HG03520 (cell line): Measurements from ENCODE around the gene EPHX1.
"Not testable (repeated sequence)": the region's sequence is repeated elsewhere in the genome, so short reads cannot be mapped to it uniquely, and the experiment has no call there.

Experiments
- ATAC-seq: cut with Tn5 transposase; IDR thresholded peaks from one replicate; pipeline ENCODE4 v1.9.1; 2021; ENCODE audit warnings: mild to moderate bottlenecking, moderate library complexity; ENCODE audit not compliant: unreplicated experiment

EPHX1 gene

DNA sequence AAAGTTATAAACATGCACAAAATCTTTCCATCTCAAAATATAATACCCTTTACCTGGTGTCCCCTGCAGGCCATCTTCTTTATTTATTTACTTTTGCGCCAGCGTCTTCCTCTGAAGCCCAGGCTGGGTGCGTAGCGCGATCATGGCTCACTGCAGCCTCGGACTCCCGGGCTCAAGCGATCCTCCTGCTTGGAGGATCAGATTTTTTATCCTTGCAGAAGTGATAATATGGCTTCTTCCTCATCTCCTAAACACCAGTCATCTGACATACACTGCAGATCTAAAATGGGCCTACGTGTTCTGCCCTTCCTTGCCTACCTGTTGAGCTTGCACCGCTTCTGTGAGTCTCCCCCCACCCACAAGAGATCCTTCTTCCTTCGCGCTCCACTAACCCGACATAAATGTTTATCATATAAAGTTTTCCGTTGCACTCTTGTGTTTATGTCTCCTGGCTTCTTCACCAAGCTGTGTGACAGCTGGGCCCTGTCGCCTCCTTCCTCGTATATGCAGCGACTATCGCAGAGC lies 32.8 kb upstream of the EPHX1 start:
- ATAC-seq = peak; percentile 5

DNA sequence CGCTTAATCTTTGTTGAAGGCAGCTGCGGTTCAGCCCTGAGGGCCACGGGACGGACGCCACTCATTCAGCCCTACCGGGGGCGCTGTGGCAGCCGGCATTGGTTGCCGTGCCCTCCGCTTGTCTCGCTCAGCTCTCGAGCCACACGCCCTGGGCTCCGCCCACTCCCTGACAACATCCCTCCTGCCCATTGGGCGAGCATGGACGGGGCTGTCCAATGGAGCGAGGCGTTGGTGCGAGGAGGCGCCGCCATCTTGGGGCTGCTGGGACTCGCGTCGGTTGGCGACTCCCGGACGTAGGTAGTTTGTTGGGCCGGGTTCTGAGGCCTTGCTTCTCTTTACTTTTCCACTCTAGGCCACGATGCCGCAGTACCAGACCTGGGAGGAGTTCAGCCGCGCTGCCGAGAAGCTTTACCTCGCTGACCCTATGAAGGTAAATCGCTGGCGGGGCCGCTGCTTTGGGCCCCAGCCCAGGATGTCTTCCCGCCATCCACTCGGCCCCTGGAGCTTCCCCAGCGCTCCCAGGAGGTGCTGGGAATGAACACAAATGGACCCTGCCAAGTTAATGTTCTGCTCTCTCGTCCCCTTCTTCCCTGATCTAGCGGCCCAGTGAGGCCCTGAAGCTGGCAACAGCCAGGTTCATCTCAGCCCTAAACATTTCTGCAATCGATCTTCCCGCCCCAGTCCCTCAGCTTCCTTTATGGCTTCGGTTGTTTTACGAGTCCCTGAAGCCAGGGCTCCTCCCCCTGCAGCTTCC lies 32.2 kb upstream of the EPHX1 start, which contains the start of gene SRP9:
Gene SRP9, plus strand, starts transcription at position 244 of the 754 bp plus-strand sequence. Its CDS starts 115 bp downstream, at position 359.
- peak; percentile 99 for ATAC-seq

DNA sequence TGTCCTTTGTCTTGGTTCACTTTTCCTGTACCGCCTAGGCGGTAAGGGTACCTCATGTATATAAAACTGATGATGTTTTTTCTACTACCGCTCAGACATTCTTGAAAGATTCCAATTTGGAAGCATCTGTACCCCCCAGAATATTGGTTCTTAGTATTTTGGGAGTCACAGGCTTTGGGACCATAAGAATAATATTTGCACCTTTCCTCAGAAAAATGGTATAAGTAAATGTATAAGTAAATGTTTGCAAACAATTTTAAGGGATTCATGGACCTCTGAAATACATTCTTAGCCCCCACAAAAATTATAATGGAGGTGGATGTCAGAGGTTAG lies 31.6 kb upstream of the EPHX1 start:
- no peak for ATAC-seq

DNA sequence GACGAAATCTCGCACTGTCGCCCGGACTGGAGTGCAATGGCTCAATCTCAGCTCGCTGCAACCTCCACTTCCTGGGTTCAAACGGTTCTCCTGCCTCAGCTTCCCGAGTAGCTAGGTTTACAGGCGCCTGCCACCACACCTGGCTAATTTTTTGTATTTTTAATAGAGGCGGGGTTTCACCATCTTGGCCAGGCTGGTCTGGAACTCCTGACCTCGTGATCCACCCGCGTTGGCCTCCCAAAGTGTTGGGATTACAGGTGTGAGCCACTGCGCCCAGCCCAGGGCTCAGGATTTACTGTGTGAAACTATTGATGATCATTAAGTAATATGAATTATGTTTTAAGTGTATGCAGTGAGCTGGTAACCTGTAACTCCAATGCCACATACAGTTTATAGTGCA lies 30.8 kb upstream of the EPHX1 start:
- not testable (repeated sequence) for ATAC-seq

DNA sequence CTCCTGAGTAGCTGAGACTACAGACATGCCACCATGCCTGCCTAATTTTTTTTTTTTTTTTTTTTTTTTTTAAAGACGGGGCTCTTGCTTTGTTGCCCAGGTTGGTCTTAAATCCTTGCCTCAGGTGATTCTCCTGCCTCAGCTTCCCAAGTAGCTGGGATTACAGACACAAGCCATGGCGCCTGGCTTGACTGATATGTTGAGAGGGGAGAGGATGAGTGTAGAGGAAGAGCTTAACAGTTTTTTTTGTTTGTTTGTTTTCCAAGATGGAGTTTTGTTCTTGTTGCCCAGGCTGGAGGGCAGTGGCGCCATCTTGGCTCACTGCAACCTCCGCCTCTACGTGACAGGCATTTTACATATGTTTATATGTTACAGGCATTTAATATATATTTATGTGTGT lies 29.8 kb upstream of the EPHX1 start:
- ATAC-seq = no peak

DNA sequence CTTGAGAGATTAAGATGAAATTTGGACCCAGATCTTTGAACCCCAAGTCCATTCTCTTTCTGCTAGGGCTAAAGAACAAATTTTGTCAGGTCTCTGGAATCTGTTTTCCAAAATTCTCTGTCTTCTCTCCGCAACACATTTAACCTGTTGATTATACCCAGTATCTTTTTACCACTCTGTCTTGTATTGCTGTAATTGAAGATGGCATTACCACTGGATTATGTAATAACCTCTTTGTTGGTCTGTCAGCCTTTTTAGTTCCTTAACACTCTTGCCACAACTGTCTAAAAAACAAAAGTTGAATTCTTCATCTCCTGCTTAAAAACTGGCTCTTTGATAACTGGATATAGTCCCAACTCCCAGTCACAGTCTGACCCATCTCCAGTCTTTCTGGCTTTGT lies 29.3 kb upstream of the EPHX1 start:
- no peak for ATAC-seq

DNA sequence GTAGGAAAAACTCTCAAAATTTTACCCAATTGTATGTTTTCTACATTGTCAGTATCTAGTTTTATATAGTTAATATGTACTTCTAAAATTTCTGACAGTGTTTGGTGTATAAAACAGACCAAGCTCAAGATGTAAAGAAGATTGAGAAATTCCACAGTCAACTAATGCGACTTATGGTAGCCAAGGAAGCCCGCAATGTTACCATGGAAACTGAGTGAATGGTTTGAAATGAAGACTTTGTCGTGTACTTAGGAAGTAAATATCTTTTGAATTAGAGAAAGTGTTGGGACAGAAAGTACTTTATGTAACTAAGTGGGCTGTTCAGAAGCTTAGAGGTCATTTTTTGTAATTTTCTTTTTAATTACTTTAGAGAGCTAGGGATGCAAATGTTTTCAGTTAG lies 20.8 kb upstream of the EPHX1 start:
- ATAC-seq = not testable (repeated sequence)

DNA sequence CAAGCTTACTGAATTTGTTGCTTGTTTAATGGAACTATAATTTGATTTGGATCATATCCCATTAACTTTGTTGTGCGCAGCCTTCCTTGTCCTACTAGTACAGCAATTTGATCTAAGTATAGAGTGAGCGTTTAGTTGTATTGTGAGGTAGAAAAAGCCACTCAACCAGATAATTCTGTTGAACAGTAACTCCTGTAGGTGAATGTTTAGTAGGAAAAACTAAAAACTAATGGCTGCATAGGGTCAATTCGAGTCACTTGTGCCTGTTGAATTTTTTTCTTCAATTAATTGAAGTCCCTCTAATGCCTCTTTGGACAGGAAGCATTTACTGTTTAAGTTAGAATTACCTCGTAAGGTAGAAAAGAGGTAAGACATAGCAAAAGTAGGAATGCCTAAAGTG lies 15.0 kb upstream of the EPHX1 start:
- no peak for ATAC-seq

DNA sequence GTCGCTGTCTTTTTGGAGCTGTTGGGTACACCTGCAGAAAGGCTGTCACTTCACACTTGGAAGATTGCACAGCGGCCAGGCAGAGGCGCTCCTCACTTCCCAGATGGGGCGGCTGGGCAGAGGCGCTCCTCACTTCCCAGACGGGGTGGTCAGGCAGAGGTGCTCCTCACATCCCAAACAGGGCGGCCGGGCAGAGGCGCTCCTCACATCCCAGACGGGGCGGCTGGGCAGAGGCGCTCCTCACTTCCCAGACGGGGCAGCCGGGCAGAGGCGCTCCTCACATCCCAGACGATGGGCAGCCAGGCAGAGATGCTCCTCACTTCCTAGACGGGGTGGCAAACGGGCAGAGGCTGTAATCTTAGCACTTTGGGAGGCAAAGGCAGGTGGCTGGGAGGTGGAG lies 13.8 kb upstream of the EPHX1 start:
- not testable (repeated sequence) for ATAC-seq

DNA sequence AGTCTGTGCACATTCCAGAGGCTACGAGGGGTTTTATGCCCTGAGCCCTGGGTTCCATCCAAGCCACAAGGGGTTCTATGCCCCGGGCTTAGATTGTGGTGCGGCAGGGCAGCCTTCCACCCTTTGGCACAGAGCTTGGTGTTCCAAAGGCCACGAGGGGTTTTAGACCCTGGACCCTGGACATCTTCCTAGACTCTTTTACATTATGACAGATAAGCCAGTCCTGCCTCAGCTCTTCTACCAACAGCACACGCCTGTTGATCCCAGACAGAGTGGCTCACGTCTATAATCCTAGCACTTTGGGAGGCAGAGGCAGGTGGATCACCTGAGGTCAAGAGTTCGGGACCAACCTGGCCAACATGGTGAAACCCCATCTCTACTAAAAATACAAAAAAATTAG lies 8.8 kb upstream of the EPHX1 start:
- not testable (repeated sequence) for ATAC-seq

DNA sequence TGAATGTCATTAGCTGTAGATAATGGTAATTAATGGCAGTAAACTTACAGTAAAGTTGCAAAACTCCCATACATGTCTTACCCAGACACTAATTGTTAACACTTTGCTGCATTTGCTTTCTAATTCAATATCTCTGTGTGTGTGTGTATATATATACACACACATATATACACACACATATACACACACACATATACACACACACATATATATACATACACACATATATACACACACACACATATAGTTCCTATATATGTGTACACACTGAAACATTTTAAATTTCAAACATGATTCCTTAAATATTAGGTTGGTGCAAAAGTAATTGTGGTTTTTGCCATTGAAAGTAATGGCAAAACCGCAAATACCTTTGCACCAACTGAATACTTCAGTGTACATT lies 3.7 kb upstream of the EPHX1 start:
- ATAC-seq = no peak

DNA sequence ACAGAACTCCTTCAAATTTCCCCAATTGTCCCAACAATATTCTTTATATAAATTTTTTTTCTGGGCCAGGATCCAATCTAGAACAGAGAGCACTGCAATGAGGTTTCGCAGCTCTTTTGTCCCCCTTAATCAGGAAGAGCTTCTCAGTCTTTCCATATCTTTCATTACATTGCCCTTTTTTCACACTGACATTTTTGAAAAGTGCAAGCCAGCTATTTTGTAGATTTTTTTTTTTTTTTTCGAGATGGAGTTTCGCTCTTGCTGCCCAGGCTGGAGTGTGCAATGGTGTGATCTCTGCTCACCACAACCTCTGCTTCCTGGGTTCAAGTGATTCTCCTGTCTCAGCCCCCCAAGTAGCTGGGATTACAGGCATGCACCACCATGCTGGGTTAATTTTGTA lies 3.2 kb upstream of the EPHX1 start:
- not testable (repeated sequence) for ATAC-seq

DNA sequence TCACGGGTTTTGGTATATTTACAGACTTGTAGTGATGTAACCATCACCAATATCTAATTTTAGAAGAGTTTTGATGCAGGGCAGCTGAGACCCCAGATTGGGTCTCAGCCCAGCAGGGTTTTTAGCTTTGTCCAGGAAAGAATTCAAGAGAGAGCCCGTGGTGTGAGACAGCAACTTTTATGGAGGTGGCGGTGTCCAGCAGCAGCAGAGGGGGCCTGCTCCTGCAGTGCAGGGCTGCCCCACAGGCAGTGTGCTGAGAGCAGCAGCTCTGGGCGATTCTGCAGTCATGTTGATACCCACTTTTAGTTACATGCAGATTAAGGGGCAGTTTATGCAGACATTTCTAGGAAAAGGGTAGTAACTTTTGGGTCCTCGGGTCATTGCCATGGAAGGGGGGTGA lies 1.8 kb upstream of the EPHX1 start:
- ATAC-seq = no peak

DNA sequence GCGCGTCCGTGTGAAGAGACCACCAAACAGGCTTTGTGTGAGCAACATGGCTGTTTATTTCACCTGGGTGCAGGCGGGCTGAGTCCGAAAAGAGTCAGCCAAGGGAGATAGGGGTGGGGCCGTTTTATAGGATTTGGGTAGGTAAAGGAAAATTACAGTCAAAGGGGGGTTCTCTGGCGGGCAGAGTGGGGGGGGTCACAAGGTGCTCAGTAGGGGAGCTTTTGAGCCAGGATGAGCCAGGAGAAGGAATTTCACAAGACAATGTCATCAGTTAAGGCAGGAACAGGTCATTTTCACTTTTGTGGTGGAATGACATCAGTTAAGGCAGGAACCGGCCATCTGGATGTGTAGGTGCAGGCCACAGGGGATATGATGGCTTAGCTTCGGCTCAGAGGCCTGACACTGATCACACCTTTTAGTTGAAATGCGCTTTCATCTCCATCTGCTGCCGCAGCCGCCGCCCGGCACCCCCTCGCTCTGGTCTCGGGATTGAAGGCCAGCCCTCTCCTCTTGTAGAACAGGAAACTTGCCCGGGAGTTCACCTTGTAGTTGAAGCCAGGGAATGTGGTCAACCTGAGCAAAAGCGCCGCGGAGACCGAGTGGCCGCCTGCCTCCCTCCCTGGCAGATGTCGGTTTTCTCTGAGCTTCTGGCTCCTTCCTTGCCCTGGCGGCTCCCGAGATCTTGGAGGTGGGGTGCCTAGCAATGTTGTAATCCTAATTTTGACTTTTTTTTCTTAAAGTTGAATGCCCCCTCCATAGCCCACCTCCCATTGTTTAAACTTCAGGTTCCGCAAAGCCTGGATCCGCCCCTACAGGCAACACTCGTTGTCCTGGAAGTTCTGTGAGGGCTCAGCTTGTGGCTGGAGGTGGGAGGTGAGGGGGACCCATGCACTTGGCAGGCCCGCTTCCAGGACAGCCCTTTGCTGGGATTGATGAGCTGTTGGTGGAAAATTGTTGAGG lies 935 bp downstream of the EPHX1 start:
- not testable (repeated sequence) for ATAC-seq

DNA sequence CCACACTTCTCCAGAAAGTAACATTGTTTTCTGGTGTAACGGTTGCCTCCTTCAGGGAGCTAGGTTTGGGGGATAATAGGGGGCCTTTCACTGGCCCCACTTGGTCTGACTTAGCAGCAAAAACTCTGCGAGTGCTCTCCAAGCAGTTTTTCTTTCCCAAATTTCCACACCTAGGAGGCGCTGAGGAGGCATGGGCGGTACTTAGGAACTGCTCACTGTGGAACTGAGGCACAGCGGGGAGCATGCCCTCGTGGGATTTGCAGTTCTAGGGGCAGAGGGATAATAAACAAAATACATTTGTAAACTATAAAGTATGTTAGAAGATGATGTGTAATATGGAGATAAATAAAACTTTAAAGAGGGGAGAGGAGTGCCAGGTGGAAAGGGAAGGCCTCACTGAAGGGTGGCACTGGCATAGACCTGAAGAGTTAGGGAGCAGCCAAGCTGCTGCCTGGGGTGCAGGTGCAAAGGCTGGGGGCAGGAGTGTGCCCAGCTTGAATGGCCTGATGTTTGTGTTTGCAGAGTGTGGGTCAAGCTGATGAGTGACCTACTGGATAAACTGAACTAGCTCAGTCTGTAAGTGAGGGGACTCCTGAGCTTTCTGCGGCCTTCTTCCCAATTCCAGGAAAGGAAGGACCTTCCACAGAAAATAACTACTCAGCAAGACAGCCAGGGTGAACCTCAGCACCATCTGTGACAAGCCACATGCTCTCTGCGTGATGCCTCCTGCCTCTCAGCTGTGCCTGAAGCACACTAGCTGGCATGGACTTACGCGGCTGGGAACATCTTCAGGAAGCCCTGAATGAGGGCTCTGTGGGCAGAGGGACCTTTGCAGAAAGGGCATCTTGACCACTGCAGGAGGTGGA lies 1.9 kb downstream of the EPHX1 start:
- no peak for ATAC-seq

DNA sequence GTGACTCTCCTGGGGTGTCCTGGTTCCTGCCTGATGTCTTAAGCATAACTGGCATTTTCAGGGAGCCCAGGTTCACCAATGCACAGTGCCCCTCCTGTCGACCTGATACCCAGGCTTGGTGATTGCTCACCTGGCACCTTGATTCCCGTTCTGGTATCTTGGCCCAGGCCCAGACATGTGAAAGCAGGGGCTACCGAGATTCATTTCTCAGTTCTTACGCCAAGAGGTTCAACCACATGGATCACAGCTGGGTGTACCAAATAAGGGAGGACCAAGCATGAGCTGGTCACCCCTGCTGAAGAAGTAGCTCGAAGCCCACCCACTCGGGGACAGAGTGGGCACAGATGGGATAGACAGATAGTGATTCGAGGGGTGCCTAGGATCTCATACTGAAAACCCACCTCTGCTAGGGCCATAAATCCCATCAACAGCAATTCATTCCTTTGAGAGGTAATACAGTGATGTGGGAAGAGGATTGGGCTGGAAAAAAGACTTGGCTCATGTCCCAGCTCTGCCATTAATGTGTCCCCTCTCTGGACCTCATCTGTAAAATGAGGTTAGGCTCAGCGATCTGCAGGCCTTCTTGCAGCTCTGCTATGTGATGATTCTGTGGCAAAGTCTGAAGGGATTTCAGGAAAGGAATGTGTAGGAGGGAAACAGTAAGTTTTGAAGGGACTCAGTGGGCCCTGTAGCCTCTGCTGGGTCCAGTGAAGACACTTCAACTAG lies 2.7 kb downstream of the EPHX1 start:
- ATAC-seq = no peak

DNA sequence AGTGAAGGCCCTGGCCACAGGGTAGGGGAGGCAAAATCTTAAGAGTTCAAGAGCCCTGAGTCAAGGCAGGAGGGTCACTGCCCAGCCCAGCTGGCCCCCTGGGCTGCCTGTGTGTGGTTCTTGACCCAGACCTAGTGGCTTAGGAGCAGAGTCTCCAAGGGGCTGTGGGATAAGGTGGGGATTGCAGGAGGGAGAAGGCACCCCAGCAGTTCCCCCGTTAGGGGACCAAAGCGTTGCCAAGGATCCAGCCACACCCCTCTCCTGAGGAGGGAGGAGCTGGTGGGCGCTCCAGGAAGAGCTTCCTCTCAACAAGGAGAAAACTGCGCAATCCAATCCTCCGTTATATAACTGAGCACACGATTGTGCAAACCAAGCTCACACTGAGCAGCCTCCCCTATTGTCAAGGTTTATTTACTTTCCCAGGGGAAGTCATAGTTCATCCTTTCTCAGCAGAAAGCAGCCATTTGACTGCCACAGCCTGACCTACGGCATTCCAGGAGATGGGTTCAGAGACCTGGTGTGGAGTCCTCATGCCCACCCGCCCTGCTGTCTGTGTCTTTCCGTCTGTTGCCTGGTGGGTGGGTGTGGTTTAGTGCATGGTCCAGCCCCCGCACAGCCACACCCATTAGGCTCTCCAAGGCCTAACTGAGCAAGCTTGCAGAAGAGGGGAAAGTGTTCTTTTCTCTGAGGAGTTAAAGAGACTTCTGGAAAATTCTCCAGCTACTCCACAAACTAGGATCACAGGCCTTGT lies 3.5 kb downstream of the EPHX1 start:
- no peak for ATAC-seq

DNA sequence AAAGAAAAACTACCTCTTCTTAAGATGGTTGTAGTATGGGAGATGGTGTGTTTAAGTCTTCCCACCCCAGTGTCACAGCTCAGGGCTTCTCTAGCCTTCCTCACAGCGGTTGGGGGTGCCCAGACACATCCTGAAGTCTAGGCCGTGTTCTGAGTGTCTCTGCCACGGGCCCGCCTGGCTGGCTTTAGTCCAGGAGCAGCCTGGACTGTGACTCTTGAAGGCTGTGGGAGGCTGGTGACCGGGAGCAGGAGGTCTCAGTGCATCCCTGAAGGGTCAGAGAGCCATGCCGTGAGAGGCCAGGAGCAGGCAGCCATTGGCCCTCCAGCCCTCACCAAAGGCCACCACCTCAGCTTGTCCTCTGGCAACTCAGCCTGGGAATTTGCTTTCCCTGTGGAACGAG lies 4.5 kb downstream of the EPHX1 start:
- no peak for ATAC-seq

DNA sequence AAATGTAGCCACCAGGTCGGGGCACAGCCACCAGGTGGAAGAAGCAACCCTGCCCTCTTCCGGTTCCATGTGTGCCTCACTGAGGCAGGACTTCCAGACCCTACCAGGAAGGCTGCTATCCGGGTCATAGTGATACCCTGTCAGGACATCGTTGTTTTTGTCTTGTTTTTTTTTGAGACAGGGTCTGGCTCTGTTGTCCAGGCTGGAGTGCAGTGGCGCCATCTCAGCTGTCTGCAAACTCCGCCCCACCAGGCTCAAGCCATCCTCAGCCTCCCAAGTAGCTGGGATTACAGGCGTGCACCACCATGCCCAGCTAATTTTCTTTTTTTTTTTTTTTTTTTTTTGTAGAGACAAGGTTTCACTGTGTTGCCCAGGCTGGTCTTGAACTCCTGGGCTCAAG lies 5.2 kb downstream of the EPHX1 start:
- ATAC-seq = not testable (repeated sequence)
